ENCODE measurements around the gene TRIM46. TPM values are rescaled to one million over a fixed set of nuclear protein-coding genes. Genes with fewer than 3 reads are reported as not detected.

TRIM46 gene
- total and polyA plus RNA-seq, 2 of the 13 experiments (the other 11 are each of a cell fraction or from before 2014, with no cell fraction given), result 0.04 to 0.09 TPM

DNA sequence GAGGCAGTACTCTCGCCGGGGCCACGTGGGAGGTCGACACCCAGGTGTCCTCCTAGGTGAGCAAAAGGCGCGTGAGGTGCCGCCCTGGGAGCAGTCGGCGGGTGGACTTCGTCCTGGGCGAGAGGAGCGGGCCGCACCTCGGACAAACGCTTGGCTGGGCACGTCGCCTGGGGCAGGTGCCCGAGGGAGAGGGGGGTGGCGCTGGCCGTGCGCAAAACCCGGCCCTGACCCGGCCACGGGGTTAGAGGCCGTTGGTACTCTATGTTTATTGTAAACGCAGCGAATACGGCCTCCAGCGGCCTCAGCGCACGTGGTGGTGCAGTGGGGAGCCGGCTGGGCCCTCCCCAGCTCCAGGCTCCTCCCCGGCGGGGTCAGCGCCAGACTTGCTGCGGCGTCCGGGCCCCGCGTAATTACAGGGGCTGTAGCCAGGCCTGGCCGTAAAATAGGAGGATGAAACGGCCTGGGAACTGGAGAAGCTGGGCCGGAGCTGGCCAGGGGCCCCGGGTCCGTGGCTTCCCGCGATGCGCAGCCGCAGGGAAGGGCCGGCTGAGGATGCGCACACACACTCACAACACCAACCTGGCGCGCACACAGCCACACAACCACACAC, 47.6 kb upstream of the TRIM46 start (continued):
- no peak for TF ChIP-seq ZNF513 (CRISPR knock-in tag; conservative IDR thresholded peaks at IDR 0.05)
- TF ChIP-seq, protein P1, sequence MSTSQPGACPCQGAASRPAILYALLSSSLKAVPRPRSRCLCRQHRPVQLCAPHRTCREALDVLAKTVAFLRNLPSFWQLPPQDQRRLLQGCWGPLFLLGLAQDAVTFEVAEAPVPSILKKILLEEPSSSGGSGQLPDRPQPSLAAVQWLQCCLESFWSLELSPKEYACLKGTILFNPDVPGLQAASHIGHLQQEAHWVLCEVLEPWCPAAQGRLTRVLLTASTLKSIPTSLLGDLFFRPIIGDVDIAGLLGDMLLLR (CRISPR knock-in tag; IDR thresholded peaks at IDR 0.05), result peak; percentile 93
- peak; percentile 94 for TF ChIP-seq TMF1 (CRISPR knock-in tag; IDR thresholded peaks at IDR 0.05; ENCODE audit: low read depth)
- no peak for TF ChIP-seq POLR2AphosphoS2 (IDR thresholded peaks at IDR 0.05; ENCODE audit: low read depth, low read length)
- TF ChIP-seq REXO4 (CRISPR knock-in tag; IDR thresholded peaks at IDR 0.05; ENCODE audit: borderline replicate concordance), result peak; percentile 96
- TF ChIP-seq NFAT5 (CRISPR knock-in tag; IDR thresholded peaks at IDR 0.05), result peak; percentile 82
- peak; percentile 94 for TF ChIP-seq CSRNP1 (CRISPR knock-in tag; IDR thresholded peaks at IDR 0.05)
- no peak for TF ChIP-seq ZNF367 (CRISPR knock-in tag; IDR thresholded peaks at IDR 0.05; ENCODE audit: borderline replicate concordance)
- peak; percentile 90; the same call in 1 of the 2 replicates for TF ChIP-seq HMG20B (CRISPR knock-in tag; conservative IDR thresholded peaks at IDR 0.05)
- TF ChIP-seq FOXA3 (CRISPR knock-in tag; IDR thresholded peaks at IDR 0.05), result peak; percentile 92
- TF ChIP-seq ZNF670 (CRISPR knock-in tag; IDR thresholded peaks at IDR 0.05; ENCODE audit: borderline replicate concordance), result peak; percentile 78
- peak; percentile 58; the same call in 1 of the 2 replicates for TF ChIP-seq ZHX2 (IDR thresholded peaks at IDR 0.05; ENCODE audit: low read depth)
- no peak for TF ChIP-seq ZHX2 (CRISPR knock-in tag; IDR thresholded peaks at IDR 0.05; ENCODE audit: borderline replicate concordance)
- peak; percentile 90 for TF ChIP-seq NR2F6 (IDR thresholded peaks at IDR 0.05)
- peak; percentile 98 for TF ChIP-seq NR2F6 (CRISPR knock-in tag; IDR thresholded peaks at IDR 0.05)
